HCT116 (cell line): ENCODE results near the gene BRSK2. TPM values are rescaled to one million over a fixed set of nuclear protein-coding genes. Genes with fewer than 3 reads are reported as not detected.

Experiments used
- ATAC-seq: fragments of 200-7000 bp; cut with Tn5 transposase; 2 replicates; pipeline ENCODE4 v1.9.1; 2020; ENCODE audit warnings: mild to moderate bottlenecking, moderate library complexity
- BruUV-seq: library from RNA; stranded (reverse); fragments of 400-500 nt; replicated peaks from 2 replicates; lab custom pipeline; 2021; lab: Mats Ljungman, UMichigan
- CTCF ChIA-PET: fragments of 300-600 bp; sonication (Branson Sonifier 250); formaldehyde crosslinking; loops from one replicate; lab custom pipeline; 2021; ENCODE audit warnings: antibody characterized with exemption; lab: Charles Lee
- POLR2A ChIA-PET: fragments of 300-600, 350-600 bp; sonication (Branson Sonifier 250); formaldehyde crosslinking; loops from one replicate; lab custom pipeline; 2021; ENCODE audit warnings: antibody characterized with exemption; lab: Charles Lee
- RAD21 ChIA-PET, 2 experiments: fragments of 300-600 bp; sonication (Branson Sonifier 250); formaldehyde crosslinking; loops; one replicate each; lab custom pipeline; 2023; ENCODE audit warnings: low total read pairs in 2 of 2; ENCODE audit not compliant: uncharacterized antibody in 2 of 2, unreplicated experiment in 2 of 2, low non-redundant PET in 1 of 2; lab: Charles Lee
- DNase-seq: peaks from one replicate; pipeline ENCODE4 v3.0.0-alpha.2; 2010; ENCODE audit warnings: low read depth, low spot score
- H2AFZ ChIP-seq: fragments of 200-600 bp; shearing (Covaris generic), sonication (generic); 2 replicates; pipeline ENCODE4 v1.6.1; 2017; ENCODE audit warnings: low read depth, mixed run types, mixed read lengths, antibody characterized with exemption, low read length; ENCODE audit not compliant: poor library complexity, severe bottlenecking
- H3K27ac ChIP-seq: 2 replicates; pipeline ENCODE4 v1.5.1; 2012; ENCODE audit warnings: low read depth, low read length
- H3K27me3 ChIP-seq: fragments of 200-600 bp; sonication (generic); 2 replicates; pipeline ENCODE4 v1.6.1; 2016; ENCODE audit warnings: mixed run types, low read length, mixed read lengths; ENCODE audit not compliant: insufficient read depth
- H3K36me3 ChIP-seq, 2 experiments: fragments of 200-500 bp in 1 of 2; fragments of 200-600 bp in 1 of 2; sonication (Bioruptor generic) in 1 of 2; sonication (generic) in 1 of 2; 2 replicates each; pipeline versions ENCODE4 v1.5.1 to v1.6.1; 2014 to 2016; ENCODE audit warnings: low read length in 2 of 2, inconsistent platforms in 1 of 2, mixed read lengths in 1 of 2, mixed run types in 1 of 2; ENCODE audit not compliant: insufficient read depth in 2 of 2, control insufficient read depth in 1 of 2
- H3K4me1 ChIP-seq, 2 experiments: fragments of 200-600 bp in 1 of 2; sonication (generic) in 1 of 2; 2 replicates each; pipeline versions ENCODE4 v1.5.1 to v1.6.1; 2012 to 2017; ENCODE audit warnings: low read length in 2 of 2, inconsistent platforms in 1 of 2, mild to moderate bottlenecking in 1 of 2, mixed read lengths in 1 of 2, mixed run types in 1 of 2, moderate library complexity in 1 of 2; ENCODE audit not compliant: insufficient read depth in 2 of 2, control insufficient read depth in 1 of 2
- H3K4me2 ChIP-seq: fragments of 200-600 bp; sonication (generic); 2 replicates; pipeline ENCODE4 v1.6.1; 2017; ENCODE audit warnings: mixed run types, low read length, mixed read lengths
- H3K4me3 ChIP-seq, 2 experiments: fragments of 200-600 bp in 1 of 2; sonication (generic) in 1 of 2; replicated peaks in 1 of 2; 2 replicates each; pipeline ENCODE4 v1.5.1; 2011 to 2016; ENCODE audit warnings: low read length in 2 of 2, control low read depth in 1 of 2, low read depth in 1 of 2, mild to moderate bottlenecking in 1 of 2, mixed read lengths in 1 of 2, mixed run types in 1 of 2
- H3K79me2 ChIP-seq: fragments of 200-600 bp; sonication (generic); 2 replicates; pipeline ENCODE4 v1.6.1; 2017; ENCODE audit warnings: mild to moderate bottlenecking, mixed run types, low read length, moderate library complexity, mixed read lengths; ENCODE audit not compliant: insufficient read depth
- H3K9ac ChIP-seq: fragments of 200-600 bp; sonication (generic); 2 replicates; pipeline ENCODE4 v1.6.1; 2016; ENCODE audit warnings: low read length, mixed read lengths
- H3K9me2 ChIP-seq: fragments of 200-600 bp; sonication (generic), shearing (Covaris generic); 2 replicates; pipeline ENCODE4 v1.6.1; 2017; ENCODE audit warnings: mixed run types, mild to moderate bottlenecking, moderate library complexity; ENCODE audit not compliant: insufficient read depth
- H3K9me3 ChIP-seq, 2 experiments: fragments of 200-500 bp in 1 of 2; fragments of 200-600 bp in 1 of 2; sonication (Bioruptor generic) in 1 of 2; sonication (generic) in 1 of 2; 2 replicates each; pipeline ENCODE4 v1.6.1; 2014 to 2017; ENCODE audit warnings: low read length in 2 of 2, mixed read lengths in 2 of 2, inconsistent platforms in 1 of 2, low read depth in 1 of 2, mild to moderate bottlenecking in 1 of 2, mixed run types in 1 of 2, moderate library complexity in 1 of 2; ENCODE audit not compliant: control insufficient read depth in 1 of 2, insufficient read depth in 1 of 2
- H4K20me1 ChIP-seq: fragments of 200-600 bp; sonication (generic), shearing (Covaris generic); 2 replicates; pipeline ENCODE4 v1.6.1; 2017; ENCODE audit warnings: mixed run types, mild to moderate bottlenecking, moderate library complexity; ENCODE audit not compliant: insufficient read depth
- CBX3 ChIP-seq: IDR thresholded peaks from 2 replicates; pipeline ENCODE4 v1.6.1; 2012; ENCODE audit warnings: low read depth
- CEBPB ChIP-seq: IDR thresholded peaks from 2 replicates; pipeline ENCODE4 v1.6.1; 2012; ENCODE audit warnings: low read depth
- ELF1 ChIP-seq: IDR thresholded peaks from 2 replicates; pipeline ENCODE4 v1.6.1; 2012; ENCODE audit warnings: low read depth, borderline replicate concordance
- EZH2 ChIP-seq: fragments of 200-600 bp; sonication (generic); IDR thresholded peaks from 2 replicates; pipeline ENCODE4 v1.6.1; 2017; ENCODE audit warnings: antibody characterized with exemption, mixed run types
- EZH2phosphoT487 ChIP-seq: fragments of 200-600 bp; IDR thresholded peaks from 2 replicates; pipeline ENCODE4 v1.6.1; 2018; ENCODE audit warnings: antibody characterized with exemption, borderline replicate concordance
- FOSL1 ChIP-seq: IDR thresholded peaks from 2 replicates; pipeline ENCODE4 v1.6.1; 2012; ENCODE audit warnings: low read depth
- POLR2AphosphoS5 ChIP-seq: IDR thresholded peaks from 2 replicates; pipeline ENCODE4 v1.6.1; 2011; ENCODE audit warnings: mild to moderate bottlenecking, low read depth, low read length, moderate library complexity
- RAD21 ChIP-seq: IDR thresholded peaks from 2 replicates; pipeline ENCODE4 v1.6.1; 2012; ENCODE audit warnings: low read depth, mild to moderate bottlenecking
- SIN3A ChIP-seq: IDR thresholded peaks from 2 replicates; pipeline ENCODE4 v1.6.1; 2012; ENCODE audit warnings: low read depth
- SRF ChIP-seq: IDR thresholded peaks from 2 replicates; pipeline ENCODE4 v1.6.1; 2012; ENCODE audit warnings: low read depth
- TCF7L2 ChIP-seq: IDR thresholded peaks from 2 replicates; pipeline ENCODE4 v1.7.0; 2011; ENCODE audit warnings: borderline replicate concordance, inconsistent platforms; ENCODE audit not compliant: insufficient read depth, insufficient read length; ENCODE audit errors: extremely low read depth
- ZFX ChIP-seq: fragments of 450-650 bp; IDR thresholded peaks from 2 replicates; pipeline ENCODE4 v1.6.1; 2017
- ZNF274 ChIP-seq: fragments of 200-500 bp; sonication (Bioruptor generic); IDR thresholded peaks from 2 replicates; pipeline ENCODE4 v1.6.1; 2014; ENCODE audit warnings: mild to moderate bottlenecking, low read depth, low read length, inconsistent platforms
- intact Hi-C: fragments of 100-400 bp; cut with micrococcal nuclease; formaldehyde crosslinking; loops from 2 replicates; pipeline ENCODE4 v1.10.0; 2022
- total RNA-seq: library from RNA; stranded (reverse); gene quantifications from one replicate; pipeline ENCODE4 v1.2.1, GENCODE V29; 2021; ENCODE audit not compliant: unreplicated experiment
- TF ChIP-seq, protein P1 (sequence below), 3 experiments: fragments of 200-600 bp in 1 of 3; sonication (generic) in 1 of 3; IDR thresholded peaks in 2 of 3; conservative IDR thresholded peaks in 1 of 3; 2 replicates each; pipeline ENCODE4 v1.5.1; 2012 to 2017; ENCODE audit warnings: low read depth in 2 of 3, low read length in 2 of 3, antibody characterized with exemption in 1 of 3, borderline replicate concordance in 1 of 3, control low read depth in 1 of 3, mild to moderate bottlenecking in 1 of 3, mixed read lengths in 1 of 3, mixed run types in 1 of 3, moderate library complexity in 1 of 3; ENCODE audit not compliant: insufficient read depth in 1 of 3
- TF ChIP-seq, protein P2 (sequence below): IDR thresholded peaks from 2 replicates; pipeline ENCODE4 v1.6.1; 2012

The BRSK2 gene
- total RNA-seq, 1 experiment from 2014 or later = 14.0 TPM

DNA sequence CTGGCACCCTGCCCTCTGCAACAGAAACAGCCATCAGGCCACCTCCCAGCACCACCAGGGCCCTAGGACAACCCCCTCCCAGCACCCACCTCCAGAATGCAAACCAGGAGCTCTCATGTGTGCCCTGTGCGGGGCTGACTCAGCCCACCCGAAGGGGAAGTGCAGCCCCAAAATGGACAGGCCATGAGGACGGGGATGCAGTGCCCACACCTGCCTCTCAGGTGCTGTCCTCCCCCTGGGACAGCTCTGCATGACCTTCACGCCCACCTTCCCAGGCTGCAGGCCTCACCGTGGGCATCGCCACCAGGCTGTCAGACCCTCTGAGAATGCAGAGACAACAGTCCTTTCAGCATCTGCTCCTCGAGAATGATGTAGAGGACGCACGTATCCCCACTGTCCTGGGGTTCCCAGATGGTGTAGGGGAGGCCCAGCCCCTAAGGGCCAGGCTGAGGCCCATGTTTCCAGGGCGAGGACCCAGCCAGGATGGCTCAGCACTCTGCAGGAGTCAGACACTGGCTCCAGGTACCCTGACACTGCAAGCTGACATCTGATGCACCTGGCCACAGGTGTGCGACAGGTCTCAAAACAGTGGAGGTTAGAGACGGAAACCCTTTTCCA is 83.4 kb downstream of the BRSK2 start:
- no peaks in the 10 kb centered on the region for H3K9me2 ChIP-seq
- no peaks in the 10 kb centered on the region for H3K79me2 ChIP-seq
- ATAC-seq (no peak), DNase-seq (no peak)
- H4K20me1 ChIP-seq = no peaks in the 10 kb centered on the region
- H3K4me3 ChIP-seq = no peak overlapping the region
- no peaks in the 10 kb centered on the region for H3K27me3 ChIP-seq
- H3K27ac ChIP-seq = no peak overlapping the region; the same call in 1 of the 2 replicates
- H3K9ac ChIP-seq = no peak overlapping the region
- no peak for TF ChIP-seq FOSL1
- no peak for TF ChIP-seq ELF1
- no peak for TF ChIP-seq SRF
- TF ChIP-seq CEBPB = no peak
- no peak for TF ChIP-seq TCF7L2
- TF ChIP-seq CBX3 = no peak
- TF ChIP-seq RAD21 = no peak
- TF ChIP-seq ZNF274 = no peak
- TF ChIP-seq POLR2AphosphoS5 = no peak
- no peak for TF ChIP-seq SIN3A
- TF ChIP-seq ZFX = no peak
- TF ChIP-seq, protein P1, sequence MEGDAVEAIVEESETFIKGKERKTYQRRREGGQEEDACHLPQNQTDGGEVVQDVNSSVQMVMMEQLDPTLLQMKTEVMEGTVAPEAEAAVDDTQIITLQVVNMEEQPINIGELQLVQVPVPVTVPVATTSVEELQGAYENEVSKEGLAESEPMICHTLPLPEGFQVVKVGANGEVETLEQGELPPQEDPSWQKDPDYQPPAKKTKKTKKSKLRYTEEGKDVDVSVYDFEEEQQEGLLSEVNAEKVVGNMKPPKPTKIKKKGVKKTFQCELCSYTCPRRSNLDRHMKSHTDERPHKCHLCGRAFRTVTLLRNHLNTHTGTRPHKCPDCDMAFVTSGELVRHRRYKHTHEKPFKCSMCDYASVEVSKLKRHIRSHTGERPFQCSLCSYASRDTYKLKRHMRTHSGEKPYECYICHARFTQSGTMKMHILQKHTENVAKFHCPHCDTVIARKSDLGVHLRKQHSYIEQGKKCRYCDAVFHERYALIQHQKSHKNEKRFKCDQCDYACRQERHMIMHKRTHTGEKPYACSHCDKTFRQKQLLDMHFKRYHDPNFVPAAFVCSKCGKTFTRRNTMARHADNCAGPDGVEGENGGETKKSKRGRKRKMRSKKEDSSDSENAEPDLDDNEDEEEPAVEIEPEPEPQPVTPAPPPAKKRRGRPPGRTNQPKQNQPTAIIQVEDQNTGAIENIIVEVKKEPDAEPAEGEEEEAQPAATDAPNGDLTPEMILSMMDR (IDR thresholded peaks at IDR 0.05 in 2 of 3, conservative IDR thresholded peaks at IDR 0.05 in 1 of 3; ENCODE audit: borderline replicate concordance in 1 of 3, insufficient read depth in 1 of 3, low read depth in 2 of 3, low read length in 2 of 3) = no peak
- no peak for TF ChIP-seq EZH2phosphoT487
- TF ChIP-seq, protein P2, sequence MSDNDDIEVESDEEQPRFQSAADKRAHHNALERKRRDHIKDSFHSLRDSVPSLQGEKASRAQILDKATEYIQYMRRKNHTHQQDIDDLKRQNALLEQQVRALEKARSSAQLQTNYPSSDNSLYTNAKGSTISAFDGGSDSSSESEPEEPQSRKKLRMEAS = no peak
- TF ChIP-seq EZH2 = no peak
- no peaks in the 10 kb centered on the region for H3K9me3 ChIP-seq
- no TSS peak for BruUV-seq
- H3K4me1 ChIP-seq = no peaks in the 10 kb centered on the region
- ChIA-PET RAD21 (no interaction called here), POLR2A (no interaction called here), CTCF (no interaction called here)
- no peaks in the 10 kb centered on the region for H3K36me3 ChIP-seq
- no peak overlapping the region for H3K4me2 ChIP-seq
- no peak overlapping the region for H2AFZ ChIP-seq
- intact Hi-C loops = no loop called here
